H1 (cell line): ENCODE results near the gene GUCY2C. TPM values are rescaled to one million over a fixed set of nuclear protein-coding genes. Genes with fewer than 3 reads are reported as not detected.
A peak's percentile ranks its signal among the peaks of the same experiment; 100 is the strongest.

Experiments used
- CTCF ChIA-PET: fragments of 300-600 bp; sonication (Branson Sonifier 250); formaldehyde crosslinking; loops from one replicate; lab custom pipeline; 2021; ENCODE audit not compliant: partially characterized antibody; lab: Charles Lee
- POLR2A ChIA-PET: fragments of 300-600 bp; sonication (Branson Sonifier 250); formaldehyde crosslinking; loops from one replicate; lab custom pipeline; 2021; ENCODE audit warnings: inconsistent platforms; ENCODE audit not compliant: partially characterized antibody; lab: Charles Lee
- DNase-seq, 2 experiments: peaks; one replicate each; pipeline versions ENCODE4 v3.0.0 to v3.0.0-alpha.2; 2010 to 2022; ENCODE audit warnings: low spot score in 2 of 2, low read depth in 1 of 2, mixed read lengths in 1 of 2
- FAIRE-seq: peaks from 2 replicates; lab custom pipeline; 2011; peaks lifted over from hg19 to GRCh38; lab: Jason Lieb, UNC
- H2AFZ ChIP-seq: 2 replicates; pipeline ENCODE4 v1.8.1; 2012; ENCODE audit warnings: low read length, inconsistent platforms
- H2AK5ac ChIP-seq: 2 replicates; pipeline ENCODE4 v1.6.1; 2013; ENCODE audit warnings: low read depth, low read length
- H2BK120ac ChIP-seq: replicated peaks from 2 replicates; pipeline ENCODE3; 2013; ENCODE audit warnings: low read depth, low read length, inconsistent platforms
- H2BK12ac ChIP-seq: 2 replicates; pipeline ENCODE4 v1.6.1; 2013; ENCODE audit warnings: low read depth, low read length
- H2BK15ac ChIP-seq: 2 replicates; pipeline ENCODE4 v1.6.1; 2013; ENCODE audit warnings: low read length
- H2BK20ac ChIP-seq: 2 replicates; pipeline ENCODE4 v1.6.1; 2013; ENCODE audit warnings: low read length
- H2BK5ac ChIP-seq: 2 replicates; pipeline ENCODE4 v1.6.1; 2013; ENCODE audit warnings: low read depth, low read length
- H3K14ac ChIP-seq: 2 replicates; pipeline ENCODE4 v1.6.1; 2013; ENCODE audit warnings: inconsistent platforms; ENCODE audit not compliant: insufficient read length
- H3K18ac ChIP-seq: 2 replicates; pipeline ENCODE4 v1.6.1; 2013; ENCODE audit warnings: low read length; ENCODE audit errors: extremely low read depth
- H3K23ac ChIP-seq: 2 replicates; pipeline ENCODE4 v1.6.1; 2013; ENCODE audit warnings: inconsistent platforms; ENCODE audit not compliant: insufficient read length
- H3K23me2 ChIP-seq: 2 replicates; pipeline ENCODE4 v1.6.1; 2013; ENCODE audit warnings: low read depth, low read length
- H3K27ac ChIP-seq: 2 replicates; pipeline ENCODE4 v1.6.1; 2011; ENCODE audit warnings: low read depth, low read length, inconsistent platforms
- H3K27me3 ChIP-seq, 4 experiments: replicated peaks in 1 of 4; 1 replicate in 1 of 4; 2 replicates in 3 of 4; pipeline versions ENCODE4 v1.6.1 to v1.8.1; 2011 to 2013; ENCODE audit warnings: low read length in 3 of 4, mild to moderate bottlenecking in 3 of 4, inconsistent platforms in 2 of 4, mixed read lengths in 2 of 4, moderate library complexity in 1 of 4; ENCODE audit not compliant: control insufficient read depth in 3 of 4, insufficient read depth in 3 of 4; ENCODE audit errors: extremely low read depth in 1 of 4
- H3K36me3 ChIP-seq, 4 experiments: 2 replicates each; pipeline versions ENCODE4 v1.6.1 to v1.8.1; 2011 to 2013; ENCODE audit warnings: mild to moderate bottlenecking in 4 of 4, low read length in 3 of 4, moderate library complexity in 2 of 4, control low read depth in 1 of 4, inconsistent platforms in 1 of 4; ENCODE audit not compliant: insufficient read depth in 4 of 4, control insufficient read depth in 2 of 4
- H3K4ac ChIP-seq: replicated peaks from 2 replicates; pipeline ENCODE3; 2013; ENCODE audit warnings: low read length, low read depth, mixed read lengths, inconsistent platforms; ENCODE audit not compliant: insufficient read length
- H3K4me1 ChIP-seq, 4 experiments: replicated peaks in 1 of 4; 1 replicate in 1 of 4; 2 replicates in 3 of 4; pipeline versions ENCODE4 v1.6.1 to v1.8.1; 2011 to 2013; ENCODE audit warnings: low read length in 3 of 4, inconsistent platforms in 2 of 4, mixed read lengths in 1 of 4; ENCODE audit not compliant: insufficient read depth in 4 of 4, control insufficient read depth in 3 of 4
- H3K4me2 ChIP-seq, 2 experiments: 2 replicates each; pipeline versions ENCODE4 v1.6.1 to v1.8.1; 2011 to 2013; ENCODE audit warnings: low read depth in 2 of 2, low read length in 2 of 2, control low read depth in 1 of 2, inconsistent platforms in 1 of 2, mild to moderate bottlenecking in 1 of 2; ENCODE audit not compliant: insufficient read depth in 1 of 2
- H3K4me3 ChIP-seq, 4 experiments: fragments of 200-600, 300-600 bp in 1 of 4; sonication (generic), shearing (Covaris generic), sonication (Bioruptor Twin) in 1 of 4; 2 replicates each; pipeline versions ENCODE4 v1.5.1 to v1.8.1; 2011 to 2016; ENCODE audit warnings: low read length in 4 of 4, low read depth in 3 of 4, control low read depth in 2 of 4, inconsistent platforms in 2 of 4, mild to moderate bottlenecking in 2 of 4, mixed read lengths in 1 of 4, moderate library complexity in 1 of 4; ENCODE audit not compliant: insufficient read depth in 2 of 4; ENCODE audit errors: extremely low read depth in 1 of 4
- H3K56ac ChIP-seq: replicated peaks from 2 replicates; pipeline ENCODE3; 2013; ENCODE audit warnings: low read depth, mild to moderate bottlenecking, mixed read lengths, low read length, inconsistent platforms; ENCODE audit not compliant: insufficient read length
- H3K79me1 ChIP-seq: 2 replicates; pipeline ENCODE4 v1.6.1; 2013; ENCODE audit warnings: low read depth, low read length, control low read depth
- H3K79me2 ChIP-seq, 2 experiments: 2 replicates each; pipeline versions ENCODE4 v1.6.1 to v1.8.1; 2012 to 2013; ENCODE audit warnings: low read length in 2 of 2, mild to moderate bottlenecking in 2 of 2, inconsistent platforms in 1 of 2; ENCODE audit not compliant: insufficient read depth in 2 of 2, control insufficient read depth in 1 of 2
- H3K9ac ChIP-seq, 4 experiments: replicated peaks in 1 of 4; 1 replicate in 1 of 4; 2 replicates in 3 of 4; pipeline versions ENCODE4 v1.6.1 to v1.8.1; 2011 to 2013; ENCODE audit warnings: low read depth in 3 of 4, low read length in 3 of 4, control low read depth in 2 of 4, mild to moderate bottlenecking in 2 of 4, moderate library complexity in 2 of 4, inconsistent platforms in 1 of 4; ENCODE audit errors: extremely low read depth in 1 of 4
- H3K9me3 ChIP-seq, 2 experiments: 2 replicates each; pipeline versions ENCODE4 v1.6.1 to v1.8.1; 2012 to 2013; ENCODE audit warnings: mild to moderate bottlenecking in 2 of 2, moderate library complexity in 2 of 2, control low read depth in 1 of 2, inconsistent platforms in 1 of 2, low read depth in 1 of 2, low read length in 1 of 2, mixed read lengths in 1 of 2; ENCODE audit not compliant: insufficient read depth in 2 of 2
- H4K20me1 ChIP-seq, 2 experiments: replicated peaks in 1 of 2; 2 replicates each; pipeline versions ENCODE3 to v1.8.1; 2011 to 2013; ENCODE audit warnings: inconsistent platforms in 2 of 2, low read length in 2 of 2, mild to moderate bottlenecking in 1 of 2; ENCODE audit not compliant: insufficient read depth in 2 of 2, control insufficient read depth in 1 of 2
- H4K5ac ChIP-seq: 2 replicates; pipeline ENCODE4 v1.6.1; 2013; ENCODE audit warnings: low read length, low read depth, mixed read lengths, inconsistent platforms; ENCODE audit not compliant: insufficient read length
- H4K8ac ChIP-seq: 2 replicates; pipeline ENCODE4 v1.8.0; 2013; ENCODE audit warnings: mild to moderate bottlenecking, moderate library complexity, low read length, inconsistent platforms; ENCODE audit not compliant: insufficient read depth; ENCODE audit errors: extremely low read depth
- H4K91ac ChIP-seq: replicated peaks from 2 replicates; pipeline ENCODE3; 2013; ENCODE audit warnings: low read length, mixed read lengths, inconsistent platforms; ENCODE audit not compliant: insufficient read length
- KDM1A ChIP-seq: fragments of 200-600, 300-600 bp; sonication (generic); IDR thresholded peaks from 2 replicates; pipeline ENCODE4 v1.7.1; 2016; ENCODE audit warnings: mild to moderate bottlenecking, low read length, borderline replicate concordance
- POLR2AphosphoS5 ChIP-seq: IDR thresholded peaks from 2 replicates; pipeline ENCODE4 v1.6.1; 2011; ENCODE audit warnings: low read depth, low read length
- polyA plus RNA-seq, 7 experiments: library from polyadenylated mRNA; depleted of rRNA in 3 of 7; stranded (reverse) in 5 of 7; unstranded in 2 of 7; fragments of >200 nt in 5 of 7; fragments of 200-250 nt in 2 of 7; gene quantifications; 1 replicate in 5 of 7; 2 replicates in 1 of 7; 4 replicates in 1 of 7; pipeline versions ENCODE4 v1.2.1 to v1.2.3, GENCODE V29; 2011 to 2013; ENCODE audit warnings: missing spikeins in 2 of 7, mixed read lengths in 2 of 7
- total RNA-seq: library from RNA; stranded (reverse); fragmentation: NEBNext Ultra II Directional; extraction: Animal tissue kit (Norgen Biotek cat#: 25700); gene quantifications from 2 replicates; pipeline ENCODE4 v1.2.1, GENCODE V29; 2021

GUCY2C gene
- total and polyA plus RNA-seq, 2 of the 8 experiments (the other 6 are each of a cell fraction or from before 2014, with no cell fraction given): 1.9 to 3.2 TPM

- no peak for DNase-seq
- no peak overlapping the region for H3K14ac ChIP-seq
- H2BK20ac ChIP-seq: no peak overlapping the region
- POLR2A ChIA-PET: interaction anchor here (1.1 to 12.8 kb wide), 9 partner anchors 7 to 84 kb away, joined by 4 to 167 read pairs (median 43); a partner anchor contains a TSS
- H4K20me1 ChIP-seq: peaks cover 7 to 9% of the 10 kb centered on the region in 2 experiments
- peaks cover 14 to 49% (median 31%) of the 10 kb centered on the region in 4 experiments; a peak in 7 of 8 replicates for H3K36me3 ChIP-seq
- no peak overlapping the region for H2AK5ac ChIP-seq
- TF ChIP-seq KDM1A: no peak
- peak; percentile 66; the same call in 1 of the 2 replicates for TF ChIP-seq POLR2AphosphoS5
- H3K9ac ChIP-seq: no peak overlapping the region
- H3K4me1 ChIP-seq: no peaks in the 10 kb centered on the region
- H3K79me2 ChIP-seq: no peaks in the 10 kb centered on the region
- H4K8ac ChIP-seq: no peak overlapping the region
- no peak overlapping the region for H3K4me2 ChIP-seq
- H4K91ac ChIP-seq: no peak overlapping the region
- H3K56ac ChIP-seq: no peak overlapping the region
- no peaks in the 10 kb centered on the region for H3K79me1 ChIP-seq
- no peaks in the 10 kb centered on the region for H3K23me2 ChIP-seq
- no peak overlapping the region for H2BK5ac ChIP-seq
- H4K5ac ChIP-seq: no peak overlapping the region
- no peak overlapping the region for H2BK12ac ChIP-seq
- no peak for FAIRE-seq
- no peak overlapping the region for H2BK120ac ChIP-seq
- H2AFZ ChIP-seq: no peak overlapping the region
- CTCF ChIA-PET: interaction anchor here (1.2 kb wide), 1 partner anchor 13 kb away, joined by 3 read pairs; no protein-coding TSS in a partner anchor
- no peaks in the 10 kb centered on the region for H3K9me3 ChIP-seq
- H3K4ac ChIP-seq: no peak overlapping the region
- no peak overlapping the region for H3K4me3 ChIP-seq
- H3K27me3 ChIP-seq: no peaks in the 10 kb centered on the region; a peak in 1 of 7 replicates
- no peak overlapping the region for H3K27ac ChIP-seq
- H2BK15ac ChIP-seq: no peak overlapping the region
- H3K18ac ChIP-seq: no peak overlapping the region
- H3K23ac ChIP-seq: no peak overlapping the region
These were observed 2.2 kb upstream of the GUCY2C start for GRCh38 chr12:14698555-14698954.
